ENCODE data around the gene LPAR1.

DNA sequence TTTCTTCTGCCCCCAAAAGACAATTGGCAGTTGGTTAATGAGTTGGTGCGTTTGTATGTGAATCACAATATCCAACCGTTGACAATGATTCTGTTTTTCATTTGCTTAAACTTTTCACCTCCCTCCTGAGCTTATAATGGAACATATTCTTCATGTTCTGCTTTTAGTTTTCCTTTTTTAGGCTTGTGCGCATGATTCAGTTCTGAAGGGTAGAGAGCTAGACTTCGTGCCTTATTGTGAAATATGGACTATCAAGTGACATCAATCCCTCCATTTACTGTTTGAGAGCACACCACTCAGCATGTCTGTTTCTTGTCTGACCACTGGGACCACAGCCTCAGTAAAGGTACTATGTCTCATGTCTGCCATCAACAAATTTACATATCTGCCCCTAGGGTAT lies 30.5 kb upstream of the LPAR1 start:
- TF ChIP-seq, protein P1, sequence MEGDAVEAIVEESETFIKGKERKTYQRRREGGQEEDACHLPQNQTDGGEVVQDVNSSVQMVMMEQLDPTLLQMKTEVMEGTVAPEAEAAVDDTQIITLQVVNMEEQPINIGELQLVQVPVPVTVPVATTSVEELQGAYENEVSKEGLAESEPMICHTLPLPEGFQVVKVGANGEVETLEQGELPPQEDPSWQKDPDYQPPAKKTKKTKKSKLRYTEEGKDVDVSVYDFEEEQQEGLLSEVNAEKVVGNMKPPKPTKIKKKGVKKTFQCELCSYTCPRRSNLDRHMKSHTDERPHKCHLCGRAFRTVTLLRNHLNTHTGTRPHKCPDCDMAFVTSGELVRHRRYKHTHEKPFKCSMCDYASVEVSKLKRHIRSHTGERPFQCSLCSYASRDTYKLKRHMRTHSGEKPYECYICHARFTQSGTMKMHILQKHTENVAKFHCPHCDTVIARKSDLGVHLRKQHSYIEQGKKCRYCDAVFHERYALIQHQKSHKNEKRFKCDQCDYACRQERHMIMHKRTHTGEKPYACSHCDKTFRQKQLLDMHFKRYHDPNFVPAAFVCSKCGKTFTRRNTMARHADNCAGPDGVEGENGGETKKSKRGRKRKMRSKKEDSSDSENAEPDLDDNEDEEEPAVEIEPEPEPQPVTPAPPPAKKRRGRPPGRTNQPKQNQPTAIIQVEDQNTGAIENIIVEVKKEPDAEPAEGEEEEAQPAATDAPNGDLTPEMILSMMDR (IDR thresholded peaks at IDR 0.05) = no peak
- no peak for TF ChIP-seq POLR2A (IDR thresholded peaks at IDR 0.05)
- no peak for TF ChIP-seq EP300 (IDR thresholded peaks at IDR 0.05)
- no peak for TF ChIP-seq POLR2AphosphoS5 (IDR thresholded peaks at IDR 0.05)
